Gastrocnemius medialis (tissue), 4 donors: ENCODE results near the gene NOL4L. TPM values are rescaled to one million over a fixed set of nuclear protein-coding genes. Genes with fewer than 3 reads are reported as not detected.

Source experiments
- ATAC-seq, 2 donors: fragments of 150-250 bp; one replicate each; pipeline ENCODE4 v1.9.1; 2016
- DNase-seq, 2 donors: peaks; one replicate each; pipeline ENCODE4 v3.0.0-alpha.2; 2019
- H3K27ac ChIP-seq, 4 donors: fragments of 200-600 bp; sonication (generic); 1 replicate in 1 of 4; 2 replicates in 3 of 4; pipeline ENCODE4 v1.5.1; 2016 to 2018; ENCODE audit warnings: mild to moderate bottlenecking in 2 of 4, moderate library complexity in 1 of 4
- H3K27me3 ChIP-seq, 3 donors: fragments of 200-600 bp; sonication (generic) in 2 of 3; 1 replicate in 1 of 3; 2 replicates in 2 of 3; pipeline versions ENCODE4 v1.5.1 to v1.6.0; 2016 to 2019; ENCODE audit warnings: mild to moderate bottlenecking in 1 of 3, moderate library complexity in 1 of 3
- H3K36me3 ChIP-seq, 2 donors: fragments of 200-600 bp; sonication (generic) in 1 of 2; one replicate each; pipeline ENCODE4 v1.5.1; 2017 to 2018
- H3K4me1 ChIP-seq, 2 donors: fragments of 200-600 bp; sonication (generic) in 1 of 2; one replicate each; pipeline ENCODE4 v1.5.1; 2016 to 2017; ENCODE audit warnings: mild to moderate bottlenecking in 2 of 2
- H3K4me3 ChIP-seq, 4 donors: fragments of 200-600 bp; sonication (generic) in 3 of 4; 1 replicate in 1 of 4; 2 replicates in 3 of 4; pipeline ENCODE4 v1.5.1; 2016 to 2019; ENCODE audit warnings: mild to moderate bottlenecking in 2 of 4
- H3K9me3 ChIP-seq, 3 donors: fragments of 200-600 bp; sonication (generic) in 2 of 3; 1 replicate in 1 of 3; 2 replicates in 2 of 3; pipeline ENCODE4 v1.5.1; 2016 to 2019
- CTCF ChIP-seq, 5 experiments: fragments of 450-650 bp in 3 of 5; fragments of 200-600 bp in 2 of 5; sonication (generic) in 2 of 5; IDR thresholded peaks in 4 of 5; conservative IDR thresholded peaks in 1 of 5; 1 replicate in 4 of 5; 2 replicates in 1 of 5; pipeline ENCODE4 v1.5.1; 2016 to 2019; ENCODE audit warnings: antibody characterized with exemption in 5 of 5, mild to moderate bottlenecking in 3 of 5, moderate library complexity in 3 of 5
- POLR2A ChIP-seq, 2 donors: fragments of 450-650 bp; IDR thresholded peaks; one replicate each; pipeline ENCODE4 v1.6.1; 2017; ENCODE audit warnings: antibody characterized with exemption in 2 of 2, mild to moderate bottlenecking in 2 of 2, moderate library complexity in 2 of 2
- in situ Hi-C, 4 donors: fragments of 200-750 bp; cut with MboI; loops; one replicate each; pipeline versions ENCODE4 v1.15.0 to v1.8.0; 2017; ENCODE audit warnings: low sequenced_read_pairs in 4 of 4
- intact Hi-C: fragments of 100-400 bp; cut with DNase I; formaldehyde crosslinking; loops from one replicate; pipeline ENCODE4 v1.15.1; 2023; ENCODE audit warnings: low total_unique reads
- total RNA-seq, 4 donors: library from RNA; depleted of rRNA; stranded (reverse); fragments of >200 nt; gene quantifications; one replicate each; pipeline versions ENCODE4 v1.1.0 to v1.2.3, GENCODE V29; 2016

The NOL4L gene
- total RNA-seq, 4 donors from 2014 or later = 1.4 to 1.9 (median 1.7) TPM

- no peaks in the 10 kb centered on the region for H3K36me3 ChIP-seq
- in situ Hi-C loops = no loop called here
- no peaks in the 10 kb centered on the region for H3K9me3 ChIP-seq
- no peak overlapping the region for H3K4me3 ChIP-seq
- no peaks in the 10 kb centered on the region for H3K4me1 ChIP-seq
- ATAC-seq = no peak
- intact Hi-C loops = no loop called here
- DNase-seq = no peak
- no peak for TF ChIP-seq POLR2A (IDR thresholded peaks at IDR 0.05)
- no peak for TF ChIP-seq CTCF (IDR thresholded peaks at IDR 0.05 in 4 of 5, conservative IDR thresholded peaks at IDR 0.05 in 1 of 5)
- H3K27ac ChIP-seq = no peak overlapping the region
- no peaks in the 10 kb centered on the region for H3K27me3 ChIP-seq
Measured at GRCh38 chr20:32613192-32614053, 28.3 kb upstream of the NOL4L start.

GRCh38 chr20:32612351-32613191 lies 27.4 kb upstream of the NOL4L start:
- H3K36me3 ChIP-seq = no peaks in the 10 kb centered on the region
- TF ChIP-seq POLR2A (IDR thresholded peaks at IDR 0.05) = no peak
- TF ChIP-seq CTCF (IDR thresholded peaks at IDR 0.05 in 4 of 5, conservative IDR thresholded peaks at IDR 0.05 in 1 of 5) = no peak
- no peak for ATAC-seq
- no peaks in the 10 kb centered on the region for H3K9me3 ChIP-seq
- H3K27me3 ChIP-seq = no peaks in the 10 kb centered on the region
- in situ Hi-C loops = no loop called here
- intact Hi-C loops = no loop called here
- DNase-seq = no peak
- H3K4me3 ChIP-seq = no peak overlapping the region
- no peak overlapping the region for H3K27ac ChIP-seq
- H3K4me1 ChIP-seq = no peaks in the 10 kb centered on the region

GRCh38 chr20:32611868-32612267 lies 26.7 kb upstream of the NOL4L start:
- Histone ChIP-seq H3K27ac (no peak overlapping the region), H3K4me3 (no peak overlapping the region), H3K9me3 (no peaks in the 10 kb centered on the region), H3K27me3 (no peaks in the 10 kb centered on the region), H3K4me1 (no peaks in the 10 kb centered on the region), H3K36me3 (no peaks in the 10 kb centered on the region)
- ATAC-seq (no peak), DNase-seq (no peak)
- TF ChIP-seq POLR2A (IDR thresholded peaks at IDR 0.05) (no peak), CTCF (IDR thresholded peaks at IDR 0.05 in 4 of 5, conservative IDR thresholded peaks at IDR 0.05 in 1 of 5) (no peak)
- in situ Hi-C loops (no loop called here), intact Hi-C loops (no loop called here)

GRCh38 chr20:32611286-32611685 lies 26.2 kb upstream of the NOL4L start:
- no peak for ATAC-seq
- in situ Hi-C loops = no loop called here

More at GRCh38 chr20:32611286-32611685, 26.2 kb upstream of the NOL4L start:
- Histone ChIP-seq H3K27ac (no peak overlapping the region), H3K4me3 (no peak overlapping the region), H3K4me1 (no peaks in the 10 kb centered on the region), H3K27me3 (no peaks in the 10 kb centered on the region), H3K36me3 (no peaks in the 10 kb centered on the region), H3K9me3 (no peaks in the 10 kb centered on the region)
- TF ChIP-seq POLR2A (IDR thresholded peaks at IDR 0.05) = no peak
- TF ChIP-seq CTCF (IDR thresholded peaks at IDR 0.05 in 4 of 5, conservative IDR thresholded peaks at IDR 0.05 in 1 of 5) = no peak
- no peak for DNase-seq
- intact Hi-C loops = no loop called here
